Amniotic stem cell (primary cell): ENCODE measurements around the gene AGXT.

Source experiments
- DNase-seq: peaks from one replicate; lab custom pipeline; 2025; lab: John Stamatoyannopoulos, UW

The AGXT gene

GRCh38 chr2:240927390-240927781, 58.8 kb downstream of the AGXT start:
- DNase-seq: no peak

- no peak for DNase-seq
Observed at GRCh38 chr2:240928476-240929363, 60.1 kb downstream of the AGXT start.

- no peak for DNase-seq
Observed at GRCh38 chr2:240929364-240930095, 60.9 kb downstream of the AGXT start.
